ENCODE data around the gene AKT1S1.
A peak's percentile ranks its signal among the peaks of the same experiment; 100 is the strongest.

Gene AKT1S1

DNA sequence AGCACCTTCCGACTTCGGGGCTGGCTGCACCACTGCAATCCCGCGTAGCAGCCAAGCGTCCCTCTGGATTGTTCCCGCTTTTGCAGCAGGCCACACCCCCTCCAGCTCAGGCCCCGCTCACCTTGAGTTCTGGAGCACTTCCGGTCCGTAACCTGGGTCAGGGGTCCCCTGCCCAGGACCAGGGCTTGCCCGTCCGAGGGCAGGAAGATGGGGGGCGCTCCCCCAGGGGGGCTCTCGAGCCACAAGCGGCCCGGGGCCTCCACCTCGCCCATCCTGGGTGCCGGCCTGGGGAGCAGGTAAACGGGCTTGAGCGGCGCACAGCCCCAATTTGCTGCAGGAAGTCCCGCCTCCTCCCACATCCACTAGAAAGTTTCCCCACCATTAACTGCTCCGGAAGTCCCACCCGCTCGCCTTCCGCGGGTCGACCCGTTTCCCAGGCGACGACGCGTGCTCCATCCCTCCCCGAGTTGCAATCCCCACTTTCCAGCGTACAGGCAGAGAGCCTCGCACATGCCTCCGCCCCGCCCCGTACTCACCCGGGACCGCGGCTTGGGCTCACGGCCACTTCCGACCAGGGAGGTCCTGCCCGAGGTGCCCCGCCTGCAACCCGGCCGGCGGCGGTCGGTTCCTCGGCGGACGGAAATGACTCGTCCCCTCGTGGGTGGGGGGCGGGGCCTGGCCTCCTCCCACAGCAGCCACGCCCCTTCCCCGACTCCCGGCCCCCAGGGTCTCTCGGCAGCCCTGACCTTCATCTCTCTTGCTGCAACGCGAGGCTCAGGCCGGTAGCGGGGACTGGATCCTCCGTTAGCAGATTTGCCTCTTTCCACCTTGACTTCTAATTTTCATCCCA is 10.0 kb downstream of the AKT1S1 start, which contains the start of gene PNKP:
TSS of gene PNKP (minus strand) at position 644 of the 850 bp plus-strand sequence. CDS start at position 272, 372 bp downstream.
- DNase-seq, result peak; percentile 90 to 96

GRCh38 chr19:49864890-49865289 is 12.3 kb downstream of the AKT1S1 start:
- no peak for DNase-seq

DNA sequence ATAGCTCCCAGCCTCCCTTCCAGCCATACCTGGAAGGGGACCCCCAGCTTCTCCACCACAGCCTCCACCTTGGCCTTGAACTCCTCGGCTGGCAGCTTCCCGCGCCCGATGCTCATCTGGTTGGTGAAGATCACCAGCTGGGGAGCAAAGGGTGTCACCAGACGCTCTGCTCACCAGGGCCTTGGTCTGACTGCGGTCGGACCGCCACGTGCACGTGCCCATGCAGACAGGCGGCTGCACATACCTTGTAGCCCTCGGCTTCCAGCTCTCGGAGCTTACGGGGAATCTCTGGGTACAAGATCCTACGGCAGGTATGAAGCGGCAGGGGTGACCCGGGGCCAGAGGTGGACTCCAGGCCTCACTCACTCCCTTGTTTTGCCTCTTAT is 13.2 kb downstream of the AKT1S1 start:
- no peak for DNase-seq

- no peak for DNase-seq
These were observed 13.8 kb downstream of the AKT1S1 start for GRCh38 chr19:49863254-49863934.

DNA sequence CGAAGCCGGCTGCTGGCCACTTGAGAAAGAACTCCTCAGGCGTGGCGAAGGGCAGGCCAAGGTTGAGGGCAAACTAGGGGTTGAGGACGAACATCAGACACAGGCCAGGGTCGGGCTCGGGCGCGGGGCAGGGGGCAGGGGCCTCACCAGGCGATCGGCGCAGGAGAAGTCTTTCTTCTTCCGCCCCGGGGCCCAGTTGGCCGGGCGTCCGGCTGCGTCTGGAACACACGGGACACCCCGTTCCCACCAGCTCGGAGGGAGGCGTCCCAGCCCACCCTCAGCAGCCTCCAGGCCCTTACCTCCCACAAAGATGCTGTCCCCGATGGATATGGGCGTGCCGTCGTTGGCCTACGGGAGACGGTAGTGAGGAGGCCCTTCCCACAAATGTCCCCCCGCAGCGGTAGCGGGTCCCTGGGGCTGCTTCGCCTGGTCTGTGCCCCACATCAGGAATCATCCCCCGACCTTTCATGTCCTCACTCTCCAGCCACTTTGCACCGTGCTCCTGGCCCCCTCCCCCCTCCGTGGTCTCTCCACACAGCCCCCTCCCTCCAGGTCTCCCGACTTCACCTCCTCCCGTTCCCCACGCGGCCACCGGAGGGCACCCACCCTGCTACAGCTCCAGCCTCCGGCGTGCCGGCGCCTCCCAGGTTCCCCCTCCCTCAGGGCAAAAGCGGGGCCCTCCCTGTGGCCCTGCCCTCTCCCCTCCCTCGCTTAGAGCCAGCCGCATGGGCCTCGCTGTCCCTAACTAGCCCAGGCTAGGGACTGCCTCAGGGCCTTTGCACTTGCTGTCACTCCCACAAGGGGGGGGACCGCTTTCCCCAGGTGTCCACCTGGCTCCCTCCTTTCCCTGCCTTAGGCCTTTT is 14.5 kb downstream of the AKT1S1 start:
- DNase-seq, result no peak

DNA sequence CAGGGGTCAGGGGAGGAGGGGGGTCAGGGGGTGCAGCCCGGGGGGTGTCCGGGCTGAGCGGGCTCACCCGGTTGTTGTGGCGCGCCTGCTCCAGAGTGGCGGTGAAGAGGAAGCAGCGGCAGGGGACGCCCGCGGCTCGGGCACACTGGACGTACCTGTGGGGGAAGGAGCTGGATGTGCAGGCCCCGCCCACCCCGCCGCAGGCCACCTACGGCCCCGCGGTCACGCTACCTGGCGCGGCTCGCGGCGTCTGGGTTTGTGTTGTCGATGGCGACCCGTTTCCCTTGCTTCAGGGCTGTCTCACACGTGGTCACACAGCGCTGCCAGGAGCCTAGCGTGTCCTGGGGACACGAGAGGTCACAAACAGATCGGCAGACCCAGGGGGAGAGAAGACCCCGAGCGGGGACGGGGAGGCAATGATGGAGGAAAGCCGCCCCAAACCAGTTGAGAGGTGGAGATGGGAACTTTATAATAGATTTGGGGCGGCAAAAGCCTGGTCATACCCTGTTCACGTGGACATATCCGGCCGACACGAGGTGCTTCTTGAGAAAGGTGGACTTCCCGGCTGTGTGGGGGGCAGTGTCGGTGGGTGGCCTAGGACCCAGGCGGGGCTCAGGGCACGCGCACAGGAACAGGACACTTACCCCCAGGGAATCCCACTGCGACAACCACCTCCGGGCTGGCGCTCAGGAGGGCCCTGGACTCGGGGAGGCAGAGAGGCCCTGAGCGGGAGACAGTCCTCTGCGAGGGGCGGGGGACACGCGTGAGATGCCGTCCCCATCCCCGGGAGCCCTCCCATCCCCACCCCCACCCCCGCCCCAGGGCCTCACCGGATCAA is 15.4 kb downstream of the AKT1S1 start:
- DNase-seq, result no peak

- no peak for DNase-seq
These were observed 16.0 kb downstream of the AKT1S1 start for GRCh38 chr19:49861107-49861506.

GRCh38 chr19:49860336-49861102 is 16.6 kb downstream of the AKT1S1 start:
- DNase-seq, result no peak

GRCh38 chr19:49859682-49860335 is 17.3 kb downstream of the AKT1S1 start:
- no peak for DNase-seq

- no peak for DNase-seq
These were observed 18.8 kb downstream of the AKT1S1 start for GRCh38 chr19:49858088-49858985.

DNA sequence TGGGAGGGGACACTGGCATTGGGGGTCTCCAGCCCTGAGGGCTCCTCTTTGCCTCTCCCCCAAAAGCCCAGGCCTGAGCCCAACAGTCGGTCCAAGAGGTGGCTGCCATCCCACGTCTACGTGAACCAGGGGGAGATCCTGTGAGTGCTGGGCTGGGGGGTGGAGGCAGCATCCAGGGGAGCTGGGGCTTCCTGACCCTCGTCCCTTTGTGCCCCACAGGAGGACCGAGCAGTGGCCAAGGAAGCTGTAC is 19.4 kb downstream of the AKT1S1 start:
- DNase-seq, result no peak

GRCh38 chr19:49857061-49857837 is 19.9 kb downstream of the AKT1S1 start:
- DNase-seq, result no peak

DNA sequence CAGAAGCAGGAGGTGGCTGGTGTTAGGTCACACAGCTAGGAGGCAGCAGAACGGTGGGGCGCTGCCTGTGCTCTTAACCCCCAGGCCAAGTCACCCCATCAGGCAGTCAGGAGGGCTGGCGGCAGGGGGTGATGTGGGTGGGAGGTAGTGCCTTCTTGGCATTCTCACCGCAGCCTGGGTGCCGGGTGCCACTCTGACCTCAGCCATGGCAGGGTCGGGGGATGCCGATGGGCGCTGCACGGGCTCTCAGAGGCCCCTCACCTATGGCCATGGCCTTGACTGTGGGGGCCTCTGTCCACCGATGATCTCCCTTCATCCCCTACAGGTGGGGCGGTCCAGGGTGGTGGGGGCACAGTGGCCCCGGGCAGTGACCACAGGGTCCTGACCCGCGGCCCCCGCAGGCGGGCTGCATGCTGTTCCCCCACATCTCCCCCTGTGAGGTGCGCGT is 20.6 kb downstream of the AKT1S1 start:
- no peak for DNase-seq

DNA sequence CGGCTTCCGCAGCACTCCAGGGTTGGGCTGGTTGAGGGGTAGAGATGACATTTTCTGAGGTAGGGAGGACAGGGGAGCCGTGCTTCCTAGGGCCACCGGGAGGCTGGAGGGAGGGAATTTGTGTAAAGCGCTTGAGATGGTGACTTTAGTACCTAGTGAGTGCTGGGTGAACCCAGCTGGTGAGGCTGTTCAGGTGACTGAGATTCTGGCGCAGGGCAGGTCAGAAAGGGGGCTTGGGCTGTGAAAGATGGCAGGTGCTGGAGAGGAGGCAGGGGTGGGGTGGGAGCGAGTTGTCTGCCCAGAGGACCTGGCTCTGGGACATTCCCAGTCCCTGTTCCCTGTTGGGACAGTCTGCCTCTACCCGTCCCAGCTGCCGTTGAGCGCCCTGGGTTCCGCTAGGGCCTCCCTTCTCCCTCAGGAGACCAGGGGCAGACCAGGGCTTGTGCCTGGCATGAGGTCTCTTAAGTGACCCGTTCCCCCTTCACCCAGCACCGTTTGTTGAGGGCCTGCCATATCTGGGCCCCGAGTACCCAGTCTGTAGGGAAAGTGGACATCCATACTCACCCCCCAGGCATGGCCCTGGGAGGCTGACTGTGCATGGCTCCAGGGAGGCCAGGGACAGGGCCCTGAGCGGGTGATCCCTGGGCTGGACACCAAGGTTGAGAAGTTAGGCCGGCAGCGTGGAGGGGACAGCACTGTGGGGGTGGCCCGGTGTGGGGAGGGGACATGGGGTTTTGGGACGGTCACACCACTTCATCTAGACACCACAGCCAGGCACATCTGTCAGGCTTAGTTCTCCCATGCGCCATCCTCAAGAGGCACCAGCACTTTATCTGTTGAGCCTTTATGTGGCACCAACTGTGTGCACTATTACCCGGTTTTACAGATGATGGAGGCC is 21.2 kb downstream of the AKT1S1 start:
- DNase-seq, result no peak

GRCh38 chr19:49855277-49855675 is 21.9 kb downstream of the AKT1S1 start:
- DNase-seq, result no peak

GRCh38 chr19:49854378-49855263 is 22.5 kb downstream of the AKT1S1 start:
- no peak for DNase-seq

GRCh38 chr19:49853852-49854377 is 23.2 kb downstream of the AKT1S1 start:
- no peak for DNase-seq

All from NCI-H1930 (cell line).